SH-SY5Y (cell line): ENCODE results near the gene SPOCK2.

ENCODE experiments used
- GATA2 ChIP-seq: IDR thresholded peaks from 2 replicates; pipeline ENCODE4 v1.6.1; 2011; ENCODE audit warnings: mild to moderate bottlenecking, low read depth, low read length
- GATA3 ChIP-seq: IDR thresholded peaks from 2 replicates; pipeline ENCODE4 v1.6.1; 2011; ENCODE audit warnings: low read depth, mild to moderate bottlenecking, low read length, moderate library complexity

- no peak for TF ChIP-seq GATA3
- TF ChIP-seq GATA2: no peak
Observed at GRCh38 chr10:72127571-72127970, 39.2 kb upstream of the SPOCK2 start.
